Caco-2 (cell line): ENCODE results near the gene CD300LB. TPM values are rescaled to one million over a fixed set of nuclear protein-coding genes. Genes with fewer than 3 reads are reported as not detected.

Source experiments
- BruUV-seq: library from RNA; stranded (reverse); fragments of 400-500 nt; replicated peaks from 2 replicates; lab custom pipeline; 2021; lab: Mats Ljungman, UMichigan
- CTCF ChIA-PET: fragments of 300-600 bp; sonication (Branson Sonifier 250); formaldehyde crosslinking; loops from one replicate; lab custom pipeline; 2022; ENCODE audit warnings: antibody characterized with exemption; lab: Charles Lee
- POLR2A ChIA-PET: fragments of 300-600 bp; sonication (Branson Sonifier 250); formaldehyde crosslinking; loops from one replicate; lab custom pipeline; 2022; ENCODE audit warnings: antibody characterized with exemption; lab: Charles Lee
- DNase-seq, 2 experiments: peaks; one replicate each; pipeline versions ENCODE4 v3.0.0 to v3.0.0-alpha.2; 2020 to 2022
- H3K27me3 ChIP-seq: replicated peaks from 2 replicates; pipeline ENCODE4 v1.6.0; 2011; ENCODE audit warnings: low read length; ENCODE audit not compliant: control insufficient read depth, insufficient read depth
- H3K36me3 ChIP-seq: 2 replicates; pipeline ENCODE4 v1.5.1; 2011; ENCODE audit warnings: low read length; ENCODE audit not compliant: control insufficient read depth, insufficient read depth
- H3K4me1 ChIP-seq: fragments of 250-450 bp; sonication (Bioruptor Pico); 2 replicates; pipeline ENCODE4 v1.5.1; 2020; ENCODE audit warnings: mild to moderate bottlenecking
- H3K4me3 ChIP-seq: 2 replicates; pipeline ENCODE4 v1.5.1; 2011; ENCODE audit warnings: low read depth, mild to moderate bottlenecking, control low read depth, low read length
- H3K9me3 ChIP-seq: fragments of 250-450 bp; sonication (Bioruptor Pico); 2 replicates; pipeline ENCODE4 v1.5.1; 2020; ENCODE audit warnings: mild to moderate bottlenecking, moderate library complexity
- H3K27ac Mint-ChIP-seq: one replicate; pipeline ENCODE4 v1.8.0; 2022; ENCODE audit warnings: mixed read lengths; ENCODE audit not compliant: unreplicated experiment
- H3K27me3 Mint-ChIP-seq: one replicate; pipeline ENCODE4 v1.8.0; 2022; ENCODE audit warnings: mixed read lengths; ENCODE audit not compliant: insufficient read depth, unreplicated experiment
- H3K36me3 Mint-ChIP-seq: one replicate; pipeline ENCODE4 v1.8.0; 2022; ENCODE audit warnings: mild to moderate bottlenecking, mixed read lengths; ENCODE audit not compliant: insufficient read depth, unreplicated experiment
- H3K4me1 Mint-ChIP-seq: one replicate; pipeline ENCODE4 v1.8.0; 2022; ENCODE audit warnings: low read depth, mixed read lengths; ENCODE audit not compliant: unreplicated experiment
- H3K4me3 Mint-ChIP-seq: one replicate; pipeline ENCODE4 v1.8.0; 2022; ENCODE audit warnings: mild to moderate bottlenecking, moderate library complexity, mixed read lengths; ENCODE audit not compliant: unreplicated experiment
- H3K9me3 Mint-ChIP-seq: one replicate; pipeline ENCODE4 v1.8.0; 2022; ENCODE audit warnings: mixed read lengths; ENCODE audit not compliant: unreplicated experiment
- CTCF ChIP-seq, 2 experiments: fragments of 200-600 bp in 1 of 2; IDR thresholded peaks; 1 replicate in 1 of 2; 2 replicates in 1 of 2; pipeline versions ENCODE4 v1.5.1 to v1.8.0; 2011 to 2022; ENCODE audit warnings: antibody characterized with exemption in 1 of 2, control low read depth in 1 of 2, inconsistent platforms in 1 of 2, low read depth in 1 of 2, low read length in 1 of 2, mild to moderate bottlenecking in 1 of 2, moderate library complexity in 1 of 2; ENCODE audit not compliant: insufficient read depth in 1 of 2, severe bottlenecking in 1 of 2, unreplicated experiment in 1 of 2
- intact Hi-C: fragments of 100-400 bp; cut with micrococcal nuclease; formaldehyde crosslinking; loops from one replicate; pipeline ENCODE4 v1.10.0; 2022; ENCODE audit not compliant: unreplicated experiment
- total RNA-seq: library from RNA; stranded (reverse); gene quantifications from 2 replicates; pipeline ENCODE4 v1.2.3, GENCODE V29; 2022

CD300LB gene
- total RNA-seq, 1 experiment from 2014 or later = not detected

GRCh38 chr17:74472890-74473289 lies 58.4 kb downstream of the CD300LB start:
- peaks cover 9% of the 10 kb centered on the region for H3K27me3 Mint-ChIP-seq
- peaks cover 6% of the 10 kb centered on the region for H3K9me3 Mint-ChIP-seq
- no TSS peak for BruUV-seq
- H3K9me3 ChIP-seq = peaks cover 16% of the 10 kb centered on the region
- TF ChIP-seq CTCF (IDR thresholded peaks at IDR 0.05; ENCODE audit: insufficient read depth in 1 of 2, low read depth in 1 of 2, low read length in 1 of 2, severe bottlenecking in 1 of 2, unreplicated experiment in 1 of 2) = no peak
- POLR2A ChIA-PET = no interaction called here
- H3K4me3 ChIP-seq = no peak overlapping the region
- CTCF ChIA-PET = no interaction called here
- H3K4me1 Mint-ChIP-seq = no peaks in the 10 kb centered on the region
- H3K4me3 Mint-ChIP-seq = no peak overlapping the region
- H3K27ac Mint-ChIP-seq = no peak overlapping the region
- DNase-seq = no peak
- no peaks in the 10 kb centered on the region for H3K36me3 Mint-ChIP-seq
- intact Hi-C loops = no loop called here
- H3K36me3 ChIP-seq = no peaks in the 10 kb centered on the region
- H3K27me3 ChIP-seq = no peaks in the 10 kb centered on the region
- H3K4me1 ChIP-seq = no peaks in the 10 kb centered on the region

GRCh38 chr17:74471341-74471740 lies 59.9 kb downstream of the CD300LB start:
- no peaks in the 10 kb centered on the region for H3K36me3 ChIP-seq
- ChIA-PET POLR2A (no interaction called here), CTCF (interaction anchor here (0.8 kb wide), 1 partner anchor 92 kb away, joined by 4 read pairs; no protein-coding TSS in a partner anchor)
- no peak for TF ChIP-seq CTCF (IDR thresholded peaks at IDR 0.05; ENCODE audit: insufficient read depth in 1 of 2, low read depth in 1 of 2, low read length in 1 of 2, severe bottlenecking in 1 of 2, unreplicated experiment in 1 of 2)
- intact Hi-C loops = no loop called here
- H3K27ac Mint-ChIP-seq = no peak overlapping the region
- peaks cover under 1% of the 10 kb centered on the region for H3K9me3 Mint-ChIP-seq
- H3K27me3 ChIP-seq = no peaks in the 10 kb centered on the region
- H3K4me1 ChIP-seq = no peaks in the 10 kb centered on the region
- no TSS peak for BruUV-seq
- no peak for DNase-seq
- peaks cover 5% of the 10 kb centered on the region for H3K27me3 Mint-ChIP-seq
- H3K4me3 Mint-ChIP-seq = no peak overlapping the region
- H3K36me3 Mint-ChIP-seq = no peaks in the 10 kb centered on the region
- no peak overlapping the region for H3K4me3 ChIP-seq
- no peaks in the 10 kb centered on the region for H3K4me1 Mint-ChIP-seq
- H3K9me3 ChIP-seq = peaks cover 13% of the 10 kb centered on the region

Other genes with a start within 250 kb of the CD300LB start
- not detected in 2 replicates for gene KIF19, start 205.2 kb downstream of the CD300LB start, total RNA-seq
- gene BTBD17, start 169.6 kb downstream of the CD300LB start, total RNA-seq = not detected in 2 replicates
- gene GPR142, start 164.0 kb downstream of the CD300LB start, total RNA-seq = not detected in 2 replicates
- 75.0 and 83.2 TPM in 2 replicates for gene GPRC5C, start 99.4 kb downstream of the CD300LB start, total RNA-seq
- not detected in 2 replicates for gene CD300A, start 64.8 kb downstream of the CD300LB start, total RNA-seq
- not detected in 2 replicates for gene CD300C, start 14.6 kb upstream of the CD300LB start, total RNA-seq
- not detected in 2 replicates for gene CD300H, start 36.0 kb upstream of the CD300LB start, total RNA-seq
- gene CD300LD, start 60.8 kb upstream of the CD300LB start, total RNA-seq = not detected in 2 replicates
- not detected in 2 replicates for gene CD300E, start 92.3 kb upstream of the CD300LB start, total RNA-seq
- 2.2 and 2.4 TPM in 2 replicates for gene CD300LF, start 181.4 kb upstream of the CD300LB start, total RNA-seq
- 12.3 and 14.8 TPM in 2 replicates for gene RAB37, start 205.8 kb upstream of the CD300LB start, total RNA-seq
- 204 and 218 TPM in 2 replicates for gene NHERF1, start 217.2 kb upstream of the CD300LB start, total RNA-seq
- gene NAT9, start 244.9 kb upstream of the CD300LB start, total RNA-seq = 84.5 and 89.5 TPM in 2 replicates